HEK293T (cell line): ENCODE results near the gene PTPRCAP.

Experiments used
- ARNT ChIP-seq: fragments of 450-650 bp; IDR thresholded peaks from 2 replicates; pipeline ENCODE4 v1.6.1; 2017; ENCODE audit warnings: mild to moderate bottlenecking
- BHLHE40 ChIP-seq: fragments of 450-650 bp; IDR thresholded peaks from 2 replicates; pipeline ENCODE4 v1.6.1; 2016; ENCODE audit warnings: mild to moderate bottlenecking, moderate library complexity, borderline replicate concordance
- CTBP1 ChIP-seq: fragments of 450-650 bp; IDR thresholded peaks from 2 replicates; pipeline ENCODE4 v1.6.1; 2016; ENCODE audit warnings: borderline replicate concordance
- ELF4 ChIP-seq: fragments of 450-650 bp; IDR thresholded peaks from 2 replicates; pipeline ENCODE4 v1.6.1; 2017; ENCODE audit warnings: antibody characterized with exemption
- FOXK2 ChIP-seq: fragments of 450-650 bp; IDR thresholded peaks from 2 replicates; pipeline ENCODE4 v1.6.1; 2016; ENCODE audit warnings: mild to moderate bottlenecking
- FOXM1 ChIP-seq: fragments of 450-650 bp; IDR thresholded peaks from 2 replicates; pipeline ENCODE4 v1.6.1; 2017; ENCODE audit warnings: mild to moderate bottlenecking, borderline replicate concordance
- HDGF ChIP-seq: fragments of 450-650 bp; IDR thresholded peaks from 2 replicates; pipeline ENCODE4 v1.6.1; 2017; ENCODE audit warnings: antibody characterized with exemption, borderline replicate concordance
- L3MBTL2 ChIP-seq: fragments of 450-650 bp; conservative IDR thresholded peaks from 2 replicates; pipeline ENCODE4 v1.6.1; 2016; ENCODE audit warnings: mild to moderate bottlenecking
- NFRKB ChIP-seq: fragments of 450-650 bp; IDR thresholded peaks from 2 replicates; pipeline ENCODE4 v1.6.1; 2016; ENCODE audit warnings: mild to moderate bottlenecking, moderate library complexity
- SP1 ChIP-seq: fragments of 450-650 bp; IDR thresholded peaks from 2 replicates; pipeline ENCODE4 v1.6.1; 2017
- SUZ12 ChIP-seq: fragments of 450-650 bp; IDR thresholded peaks from 2 replicates; pipeline ENCODE4 v1.6.1; 2016; ENCODE audit warnings: mild to moderate bottlenecking
- ZNF384 ChIP-seq: fragments of 450-650 bp; IDR thresholded peaks from 2 replicates; pipeline ENCODE4 v1.6.1; 2016
- TF ChIP-seq, protein P1 (sequence below): fragments of 450-650 bp; IDR thresholded peaks from 2 replicates; pipeline ENCODE4 v1.6.1; 2016

DNA sequence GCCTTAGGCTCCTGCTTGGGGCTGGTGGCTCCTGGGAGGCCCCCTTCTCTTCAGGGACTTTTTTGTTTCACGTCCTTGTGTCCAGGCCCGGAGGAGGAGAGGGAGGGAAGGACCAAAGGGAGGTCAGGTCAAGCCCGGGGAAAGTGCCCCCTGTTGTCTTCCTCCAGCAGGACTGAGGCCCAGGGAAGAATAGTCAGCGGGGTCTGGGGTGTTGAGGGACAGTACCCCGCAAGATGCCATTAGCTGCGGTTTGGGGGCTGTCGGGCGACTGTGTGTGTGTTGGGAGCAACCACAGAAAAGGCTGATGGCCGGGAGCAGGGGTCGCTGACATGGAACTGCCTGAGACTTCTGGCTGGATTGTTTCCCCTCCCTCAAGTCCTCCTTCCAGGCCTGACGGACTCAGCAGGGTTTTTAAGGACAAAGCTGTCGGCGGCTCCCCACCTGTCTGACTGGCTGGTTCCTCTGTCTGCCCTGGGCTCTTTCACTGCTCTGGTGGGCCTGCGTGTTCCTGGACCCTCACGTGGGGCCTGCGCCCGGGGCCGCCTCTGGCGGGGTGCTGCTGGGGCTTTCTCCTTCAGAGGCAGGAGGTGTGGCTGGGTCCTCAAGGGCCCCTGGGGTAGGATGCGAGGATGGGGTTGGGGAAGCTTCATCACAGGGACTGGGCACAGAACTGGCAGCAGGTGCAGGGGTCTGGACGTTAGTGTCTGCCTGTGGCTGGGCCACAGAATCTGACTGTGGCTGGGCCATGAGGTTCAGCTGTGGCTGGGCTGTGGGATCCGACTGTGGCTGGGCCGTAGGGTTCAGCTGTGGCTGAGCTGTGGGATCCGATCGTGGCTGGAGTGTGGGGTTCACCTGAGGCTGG lies 13.5 kb upstream of the PTPRCAP start:
- TF ChIP-seq HDGF (no peak), BHLHE40 (no peak), FOXM1 (no peak), L3MBTL2 (no peak), CTBP1 (no peak), FOXK2 (no peak), ZNF384 (no peak), ELF4 (no peak), SUZ12 (no peak), NFRKB (no peak), SP1 (no peak), ARNT (no peak)
- TF ChIP-seq, protein P1, sequence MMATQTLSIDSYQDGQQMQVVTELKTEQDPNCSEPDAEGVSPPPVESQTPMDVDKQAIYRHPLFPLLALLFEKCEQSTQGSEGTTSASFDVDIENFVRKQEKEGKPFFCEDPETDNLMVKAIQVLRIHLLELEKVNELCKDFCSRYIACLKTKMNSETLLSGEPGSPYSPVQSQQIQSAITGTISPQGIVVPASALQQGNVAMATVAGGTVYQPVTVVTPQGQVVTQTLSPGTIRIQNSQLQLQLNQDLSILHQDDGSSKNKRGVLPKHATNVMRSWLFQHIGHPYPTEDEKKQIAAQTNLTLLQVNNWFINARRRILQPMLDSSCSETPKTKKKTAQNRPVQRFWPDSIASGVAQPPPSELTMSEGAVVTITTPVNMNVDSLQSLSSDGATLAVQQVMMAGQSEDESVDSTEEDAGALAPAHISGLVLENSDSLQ: no peak
